H1 (cell line): ENCODE measurements around the gene KLF8. TPM values are rescaled to one million over a fixed set of nuclear protein-coding genes. Genes with fewer than 3 reads are reported as not detected.

Experiments used
- CTCF ChIA-PET: fragments of 300-600 bp; sonication (Branson Sonifier 250); formaldehyde crosslinking; loops from one replicate; lab custom pipeline; 2021; ENCODE audit not compliant: partially characterized antibody; lab: Charles Lee
- POLR2A ChIA-PET: fragments of 300-600 bp; sonication (Branson Sonifier 250); formaldehyde crosslinking; loops from one replicate; lab custom pipeline; 2021; ENCODE audit warnings: inconsistent platforms; ENCODE audit not compliant: partially characterized antibody; lab: Charles Lee
- DNase-seq, 2 experiments: peaks; one replicate each; pipeline versions ENCODE4 v3.0.0 to v3.0.0-alpha.2; 2010 to 2022; ENCODE audit warnings: low spot score in 2 of 2, low read depth in 1 of 2, mixed read lengths in 1 of 2
- FAIRE-seq: peaks from 2 replicates; lab custom pipeline; 2011; peaks lifted over from hg19 to GRCh38; lab: Jason Lieb, UNC
- H2AFZ ChIP-seq: 2 replicates; pipeline ENCODE4 v1.8.1; 2012; ENCODE audit warnings: low read length, inconsistent platforms
- H2AK5ac ChIP-seq: 2 replicates; pipeline ENCODE4 v1.6.1; 2013; ENCODE audit warnings: low read depth, low read length
- H2BK120ac ChIP-seq: replicated peaks from 2 replicates; pipeline ENCODE3; 2013; ENCODE audit warnings: low read depth, low read length, inconsistent platforms
- H2BK12ac ChIP-seq: 2 replicates; pipeline ENCODE4 v1.6.1; 2013; ENCODE audit warnings: low read depth, low read length
- H2BK15ac ChIP-seq: 2 replicates; pipeline ENCODE4 v1.6.1; 2013; ENCODE audit warnings: low read length
- H2BK20ac ChIP-seq: 2 replicates; pipeline ENCODE4 v1.6.1; 2013; ENCODE audit warnings: low read length
- H2BK5ac ChIP-seq: 2 replicates; pipeline ENCODE4 v1.6.1; 2013; ENCODE audit warnings: low read depth, low read length
- H3K14ac ChIP-seq: 2 replicates; pipeline ENCODE4 v1.6.1; 2013; ENCODE audit warnings: inconsistent platforms; ENCODE audit not compliant: insufficient read length
- H3K18ac ChIP-seq: 2 replicates; pipeline ENCODE4 v1.6.1; 2013; ENCODE audit warnings: low read length; ENCODE audit errors: extremely low read depth
- H3K23ac ChIP-seq: 2 replicates; pipeline ENCODE4 v1.6.1; 2013; ENCODE audit warnings: inconsistent platforms; ENCODE audit not compliant: insufficient read length
- H3K23me2 ChIP-seq: 2 replicates; pipeline ENCODE4 v1.6.1; 2013; ENCODE audit warnings: low read depth, low read length
- H3K27ac ChIP-seq: 2 replicates; pipeline ENCODE4 v1.6.1; 2011; ENCODE audit warnings: low read depth, low read length, inconsistent platforms
- H3K27me3 ChIP-seq, 4 experiments: replicated peaks in 1 of 4; 1 replicate in 1 of 4; 2 replicates in 3 of 4; pipeline versions ENCODE4 v1.6.1 to v1.8.1; 2011 to 2013; ENCODE audit warnings: low read length in 3 of 4, mild to moderate bottlenecking in 3 of 4, inconsistent platforms in 2 of 4, mixed read lengths in 2 of 4, moderate library complexity in 1 of 4; ENCODE audit not compliant: control insufficient read depth in 3 of 4, insufficient read depth in 3 of 4; ENCODE audit errors: extremely low read depth in 1 of 4
- H3K36me3 ChIP-seq, 4 experiments: 2 replicates each; pipeline versions ENCODE4 v1.6.1 to v1.8.1; 2011 to 2013; ENCODE audit warnings: mild to moderate bottlenecking in 4 of 4, low read length in 3 of 4, moderate library complexity in 2 of 4, control low read depth in 1 of 4, inconsistent platforms in 1 of 4; ENCODE audit not compliant: insufficient read depth in 4 of 4, control insufficient read depth in 2 of 4
- H3K4ac ChIP-seq: replicated peaks from 2 replicates; pipeline ENCODE3; 2013; ENCODE audit warnings: low read length, low read depth, mixed read lengths, inconsistent platforms; ENCODE audit not compliant: insufficient read length
- H3K4me1 ChIP-seq, 4 experiments: replicated peaks in 1 of 4; 1 replicate in 1 of 4; 2 replicates in 3 of 4; pipeline versions ENCODE4 v1.6.1 to v1.8.1; 2011 to 2013; ENCODE audit warnings: low read length in 3 of 4, inconsistent platforms in 2 of 4, mixed read lengths in 1 of 4; ENCODE audit not compliant: insufficient read depth in 4 of 4, control insufficient read depth in 3 of 4
- H3K4me2 ChIP-seq, 2 experiments: 2 replicates each; pipeline versions ENCODE4 v1.6.1 to v1.8.1; 2011 to 2013; ENCODE audit warnings: low read depth in 2 of 2, low read length in 2 of 2, control low read depth in 1 of 2, inconsistent platforms in 1 of 2, mild to moderate bottlenecking in 1 of 2; ENCODE audit not compliant: insufficient read depth in 1 of 2
- H3K4me3 ChIP-seq, 4 experiments: fragments of 200-600, 300-600 bp in 1 of 4; sonication (generic), shearing (Covaris generic), sonication (Bioruptor Twin) in 1 of 4; 2 replicates each; pipeline versions ENCODE4 v1.5.1 to v1.8.1; 2011 to 2016; ENCODE audit warnings: low read length in 4 of 4, low read depth in 3 of 4, control low read depth in 2 of 4, inconsistent platforms in 2 of 4, mild to moderate bottlenecking in 2 of 4, mixed read lengths in 1 of 4, moderate library complexity in 1 of 4; ENCODE audit not compliant: insufficient read depth in 2 of 4; ENCODE audit errors: extremely low read depth in 1 of 4
- H3K56ac ChIP-seq: replicated peaks from 2 replicates; pipeline ENCODE3; 2013; ENCODE audit warnings: low read depth, mild to moderate bottlenecking, mixed read lengths, low read length, inconsistent platforms; ENCODE audit not compliant: insufficient read length
- H3K79me1 ChIP-seq: 2 replicates; pipeline ENCODE4 v1.6.1; 2013; ENCODE audit warnings: low read depth, low read length, control low read depth
- H3K79me2 ChIP-seq, 2 experiments: 2 replicates each; pipeline versions ENCODE4 v1.6.1 to v1.8.1; 2012 to 2013; ENCODE audit warnings: low read length in 2 of 2, mild to moderate bottlenecking in 2 of 2, inconsistent platforms in 1 of 2; ENCODE audit not compliant: insufficient read depth in 2 of 2, control insufficient read depth in 1 of 2
- H3K9ac ChIP-seq, 4 experiments: replicated peaks in 1 of 4; 1 replicate in 1 of 4; 2 replicates in 3 of 4; pipeline versions ENCODE4 v1.6.1 to v1.8.1; 2011 to 2013; ENCODE audit warnings: low read depth in 3 of 4, low read length in 3 of 4, control low read depth in 2 of 4, mild to moderate bottlenecking in 2 of 4, moderate library complexity in 2 of 4, inconsistent platforms in 1 of 4; ENCODE audit errors: extremely low read depth in 1 of 4
- H3K9me3 ChIP-seq, 2 experiments: 2 replicates each; pipeline versions ENCODE4 v1.6.1 to v1.8.1; 2012 to 2013; ENCODE audit warnings: mild to moderate bottlenecking in 2 of 2, moderate library complexity in 2 of 2, control low read depth in 1 of 2, inconsistent platforms in 1 of 2, low read depth in 1 of 2, low read length in 1 of 2, mixed read lengths in 1 of 2; ENCODE audit not compliant: insufficient read depth in 2 of 2
- H4K20me1 ChIP-seq, 2 experiments: replicated peaks in 1 of 2; 2 replicates each; pipeline versions ENCODE3 to v1.8.1; 2011 to 2013; ENCODE audit warnings: inconsistent platforms in 2 of 2, low read length in 2 of 2, mild to moderate bottlenecking in 1 of 2; ENCODE audit not compliant: insufficient read depth in 2 of 2, control insufficient read depth in 1 of 2
- H4K5ac ChIP-seq: 2 replicates; pipeline ENCODE4 v1.6.1; 2013; ENCODE audit warnings: low read length, low read depth, mixed read lengths, inconsistent platforms; ENCODE audit not compliant: insufficient read length
- H4K8ac ChIP-seq: 2 replicates; pipeline ENCODE4 v1.8.0; 2013; ENCODE audit warnings: mild to moderate bottlenecking, moderate library complexity, low read length, inconsistent platforms; ENCODE audit not compliant: insufficient read depth; ENCODE audit errors: extremely low read depth
- H4K91ac ChIP-seq: replicated peaks from 2 replicates; pipeline ENCODE3; 2013; ENCODE audit warnings: low read length, mixed read lengths, inconsistent platforms; ENCODE audit not compliant: insufficient read length
- CBX5 ChIP-seq: fragments of 300-800, 300-1000 bp; sonication (generic); IDR thresholded peaks from 2 replicates; pipeline ENCODE4 v1.7.1; 2016; ENCODE audit warnings: antibody characterized with exemption, low read length, low read depth
- FOSL1 ChIP-seq: IDR thresholded peaks from 2 replicates; pipeline ENCODE4 v1.6.1; 2011; ENCODE audit warnings: mild to moderate bottlenecking, low read depth, low read length, moderate library complexity; ENCODE audit not compliant: insufficient read depth
- NANOG ChIP-seq: IDR thresholded peaks from 2 replicates; pipeline ENCODE4 v1.6.1; 2011; ENCODE audit warnings: low read length, low read depth, mild to moderate bottlenecking, inconsistent platforms; ENCODE audit not compliant: insufficient read depth, poor library complexity, severe bottlenecking
- NRF1 ChIP-seq: IDR thresholded peaks from 2 replicates; pipeline ENCODE4 v1.6.1; 2011; ENCODE audit warnings: mild to moderate bottlenecking, low read depth, low read length, improper control_type of control experiment
- SIRT6 ChIP-seq: IDR thresholded peaks from one replicate; pipeline ENCODE4 v1.7.1; 2012; ENCODE audit warnings: low read length, inconsistent platforms
- SP1 ChIP-seq: IDR thresholded peaks from 2 replicates; pipeline ENCODE4 v1.6.1; 2011; ENCODE audit warnings: low read depth, low read length
- SRF ChIP-seq: IDR thresholded peaks from 2 replicates; pipeline ENCODE4 v1.6.1; 2011; ENCODE audit warnings: mild to moderate bottlenecking, low read depth, low read length, moderate library complexity
- TAF7 ChIP-seq: optimal IDR thresholded peaks from 2 replicates; pipeline ENCODE3; 2011; ENCODE audit warnings: low read depth, mild to moderate bottlenecking, inconsistent platforms, low read length, moderate library complexity, borderline replicate concordance
- TEAD4 ChIP-seq: IDR thresholded peaks from 2 replicates; pipeline ENCODE4 v1.6.1; 2012; ENCODE audit warnings: low read depth, low read length, inconsistent platforms, mixed read lengths
- WGBS, 2 experiments: shearing (Covaris generic) in 1 of 2; methylation state at CpG; one replicate each; pipeline versions ENCODE4 v1.1.6 to v1.1.7; 2013 to 2015; ENCODE audit warnings: low lambda C conversion rate in 2 of 2, mixed read lengths in 2 of 2, inconsistent platforms in 1 of 2, low coverage in 1 of 2, missing lambda C conversion rate in 1 of 2; ENCODE audit not compliant: insufficient replicate concordance in 2 of 2, insufficient coverage in 1 of 2, insufficient read length in 1 of 2; ENCODE audit errors: extremely low coverage in 1 of 2, missing lambda C conversion rate in 1 of 2; 5-methylcytosine and 5-hydroxymethylcytosine counted together
- polyA plus RNA-seq, 7 experiments: library from polyadenylated mRNA; depleted of rRNA in 3 of 7; stranded (reverse) in 5 of 7; unstranded in 2 of 7; fragments of >200 nt in 5 of 7; fragments of 200-250 nt in 2 of 7; gene quantifications; 1 replicate in 5 of 7; 2 replicates in 1 of 7; 4 replicates in 1 of 7; pipeline versions ENCODE4 v1.2.1 to v1.2.3, GENCODE V29; 2011 to 2013; ENCODE audit warnings: missing spikeins in 2 of 7, mixed read lengths in 2 of 7
- total RNA-seq: library from RNA; stranded (reverse); fragmentation: NEBNext Ultra II Directional; extraction: Animal tissue kit (Norgen Biotek cat#: 25700); gene quantifications from 2 replicates; pipeline ENCODE4 v1.2.1, GENCODE V29; 2021
- TF ChIP-seq, protein P1 (sequence below): IDR thresholded peaks from 2 replicates; pipeline ENCODE4 v1.6.1; 2011; ENCODE audit warnings: low read depth, mild to moderate bottlenecking, low read length; ENCODE audit not compliant: insufficient read depth
- TF ChIP-seq, protein P2 (sequence below), 3 experiments: IDR thresholded peaks; 1 replicate in 2 of 3; 2 replicates in 1 of 3; pipeline versions ENCODE4 v1.5.1 to v1.6.1; 2011; ENCODE audit warnings: low read length in 3 of 3, mild to moderate bottlenecking in 3 of 3, inconsistent platforms in 2 of 3, low read depth in 1 of 3, moderate library complexity in 1 of 3; ENCODE audit not compliant: insufficient read depth in 1 of 3; ENCODE audit errors: control extremely low read depth in 1 of 3

KLF8 gene
- total and polyA plus RNA-seq, 2 of the 8 experiments (the other 6 are each of a cell fraction or from before 2014, with no cell fraction given) = 11.5 to 15.3 TPM

DNA sequence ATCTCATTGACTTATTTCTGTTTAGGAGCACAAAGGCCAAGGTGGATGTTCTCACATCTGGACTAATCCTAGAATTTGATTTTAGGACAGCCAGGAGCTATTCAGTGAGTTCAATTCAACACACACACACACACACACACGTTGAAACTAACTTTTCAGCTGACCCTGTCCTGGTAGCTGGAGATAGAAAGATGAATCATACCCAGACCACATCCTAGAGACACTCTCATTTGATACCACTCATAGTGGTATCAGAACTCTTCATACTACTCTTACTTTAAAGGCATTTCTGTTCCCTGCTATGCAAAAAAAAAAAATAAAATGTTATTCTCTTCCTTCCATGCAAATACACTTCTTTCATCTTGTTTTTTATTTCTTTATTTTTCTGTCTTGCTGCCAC, 36.7 kb downstream of the KLF8 start:
- Histone ChIP-seq H3K23me2 (no peaks in the 10 kb centered on the region; the same call in 1 of the 2 replicates), H2BK12ac (no peak overlapping the region), H3K27ac (no peak overlapping the region), H2AFZ (no peak overlapping the region), H4K8ac (no peak overlapping the region), H3K4me3 (no peak overlapping the region), H3K9ac (no peak overlapping the region), H3K79me2 (no peaks in the 10 kb centered on the region), H4K5ac (no peak overlapping the region), H3K23ac (no peak overlapping the region), H3K79me1 (no peaks in the 10 kb centered on the region), H2BK15ac (no peak overlapping the region), H3K36me3 (no peaks in the 10 kb centered on the region; a peak in 1 of 8 replicates), H3K4me1 (no peaks in the 10 kb centered on the region), H2BK120ac (no peak overlapping the region), H3K27me3 (no peaks in the 10 kb centered on the region), H2BK5ac (no peak overlapping the region), H4K91ac (no peak overlapping the region), H3K4me2 (no peak overlapping the region), H3K9me3 (no peaks in the 10 kb centered on the region), H3K4ac (no peak overlapping the region), H2BK20ac (no peak overlapping the region), H3K14ac (no peak overlapping the region), H3K56ac (no peak overlapping the region), H4K20me1 (no peaks in the 10 kb centered on the region), H3K18ac (no peak overlapping the region), H2AK5ac (no peak overlapping the region)
- no peak for FAIRE-seq
- POLR2A ChIA-PET = no interaction called here
- DNase-seq = no peak
- 75% methylated on average over 1 of the region's 1 CpG; no CpG with 5 or more reads in 1 of the 2 experiments for WGBS, 2 experiments
- CTCF ChIA-PET = no interaction called here
- TF ChIP-seq TEAD4 (no peak), TAF7 (no peak), SRF (no peak), NRF1 (no peak), CBX5 (no peak), FOSL1 (no peak), SIRT6 (no peak), NANOG (no peak), SP1 (no peak)
- TF ChIP-seq, protein P1, sequence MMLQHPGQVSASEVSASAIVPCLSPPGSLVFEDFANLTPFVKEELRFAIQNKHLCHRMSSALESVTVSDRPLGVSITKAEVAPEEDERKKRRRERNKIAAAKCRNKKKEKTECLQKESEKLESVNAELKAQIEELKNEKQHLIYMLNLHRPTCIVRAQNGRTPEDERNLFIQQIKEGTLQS = no peak
- TF ChIP-seq, protein P2, sequence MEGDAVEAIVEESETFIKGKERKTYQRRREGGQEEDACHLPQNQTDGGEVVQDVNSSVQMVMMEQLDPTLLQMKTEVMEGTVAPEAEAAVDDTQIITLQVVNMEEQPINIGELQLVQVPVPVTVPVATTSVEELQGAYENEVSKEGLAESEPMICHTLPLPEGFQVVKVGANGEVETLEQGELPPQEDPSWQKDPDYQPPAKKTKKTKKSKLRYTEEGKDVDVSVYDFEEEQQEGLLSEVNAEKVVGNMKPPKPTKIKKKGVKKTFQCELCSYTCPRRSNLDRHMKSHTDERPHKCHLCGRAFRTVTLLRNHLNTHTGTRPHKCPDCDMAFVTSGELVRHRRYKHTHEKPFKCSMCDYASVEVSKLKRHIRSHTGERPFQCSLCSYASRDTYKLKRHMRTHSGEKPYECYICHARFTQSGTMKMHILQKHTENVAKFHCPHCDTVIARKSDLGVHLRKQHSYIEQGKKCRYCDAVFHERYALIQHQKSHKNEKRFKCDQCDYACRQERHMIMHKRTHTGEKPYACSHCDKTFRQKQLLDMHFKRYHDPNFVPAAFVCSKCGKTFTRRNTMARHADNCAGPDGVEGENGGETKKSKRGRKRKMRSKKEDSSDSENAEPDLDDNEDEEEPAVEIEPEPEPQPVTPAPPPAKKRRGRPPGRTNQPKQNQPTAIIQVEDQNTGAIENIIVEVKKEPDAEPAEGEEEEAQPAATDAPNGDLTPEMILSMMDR (IDR thresholded peaks at IDR 0.05; ENCODE audit: control extremely low read depth in 1 of 3, insufficient read depth in 1 of 3, low read depth in 1 of 3, low read length in 3 of 3) = no peak
